Activated naive CD4-positive, alpha-beta T cell treated with anti-CD3 and anti-CD28 coated beads for 36 hours (primary cell): Measurements from ENCODE around the gene TFF3. TPM values are rescaled to one million over a fixed set of nuclear protein-coding genes. Genes with fewer than 3 reads are reported as not detected.

Experiments
- CTCF ChIA-PET: fragments of 350-600 bp; sonication (Branson Sonifier 250); formaldehyde crosslinking; loops from one replicate; lab custom pipeline; 2021; ENCODE audit warnings: antibody characterized with exemption; lab: Charles Lee
- DNase-seq: peaks from one replicate; pipeline ENCODE4 v3.0.0-alpha.2; 2020
- H3K27ac Mint-ChIP-seq: one replicate; pipeline ENCODE4 v1.8.0; 2021; ENCODE audit warnings: mild to moderate bottlenecking, mixed read lengths
- H3K27me3 Mint-ChIP-seq: one replicate; pipeline ENCODE4 v1.8.0; 2021; ENCODE audit warnings: low read depth, mixed read lengths
- H3K36me3 Mint-ChIP-seq: one replicate; pipeline ENCODE4 v1.8.0; 2021; ENCODE audit warnings: low read depth, mixed read lengths
- H3K4me1 Mint-ChIP-seq: one replicate; pipeline ENCODE4 v1.8.0; 2021; ENCODE audit warnings: low read depth, mixed read lengths
- H3K4me3 Mint-ChIP-seq: one replicate; pipeline ENCODE4 v1.8.0; 2021; ENCODE audit warnings: mild to moderate bottlenecking, moderate library complexity, mixed read lengths
- H3K9me3 Mint-ChIP-seq: one replicate; pipeline ENCODE4 v1.8.0; 2021; ENCODE audit warnings: mixed read lengths
- intact Hi-C: fragments of 100-400 bp; cut with micrococcal nuclease; formaldehyde crosslinking; loops from one replicate; pipeline ENCODE4 v1.15.1; 2023
- total RNA-seq, 2 experiments: library from RNA; stranded (reverse); gene quantifications; one replicate each; pipeline ENCODE4 v1.2.3, GENCODE V29; 2021

Gene TFF3
- total RNA-seq, 2 experiments from 2014 or later: not detected

GRCh38 chr21:42352441-42353095 lies 37.4 kb upstream of the TFF3 start:
- Mint-ChIP-seq H3K4me1 (no peaks in the 10 kb centered on the region), H3K27ac (no peak overlapping the region), H3K36me3 (peaks cover 3% of the 10 kb centered on the region), H3K27me3 (no peaks in the 10 kb centered on the region), H3K9me3 (peaks cover 17% of the 10 kb centered on the region), H3K4me3 (no peak overlapping the region)
- CTCF ChIA-PET: no interaction called here
- intact Hi-C loops: no loop called here
- no peak for DNase-seq

- no peak for DNase-seq
- Mint-ChIP-seq H3K27ac (no peak overlapping the region), H3K27me3 (no peaks in the 10 kb centered on the region), H3K4me1 (no peaks in the 10 kb centered on the region), H3K9me3 (peaks cover 16% of the 10 kb centered on the region), H3K36me3 (peaks cover 3% of the 10 kb centered on the region), H3K4me3 (no peak overlapping the region)
- intact Hi-C loops: no loop called here
- CTCF ChIA-PET: no interaction called here
These were observed 36.6 kb upstream of the TFF3 start for GRCh38 chr21:42351626-42352440.

GRCh38 chr21:42350927-42351426 lies 35.8 kb upstream of the TFF3 start, which contains the start of gene TFF2:
Gene TFF2, minus strand, starts transcription at chr21:42350994. Its CDS starts 37 bp downstream, at chr21:42350957.
- no peaks in the 10 kb centered on the region for H3K27me3 Mint-ChIP-seq
- H3K4me3 Mint-ChIP-seq: no peak within 1 kb of the TSS
- DNase-seq: no peak
- H3K27ac Mint-ChIP-seq: no peak within 1 kb of the TSS
- CTCF ChIA-PET: interaction anchor here (2.8 kb wide), 1 partner anchor 13 kb away, joined by 12 read pairs; no protein-coding TSS in a partner anchor
- intact Hi-C loops: no loop called here
- no peaks in the 10 kb centered on the region for H3K4me1 Mint-ChIP-seq
- H3K9me3 Mint-ChIP-seq: peaks cover 15% of the 10 kb centered on the region
- H3K36me3 Mint-ChIP-seq: peaks cover 3% of the 10 kb centered on the region

GRCh38 chr21:42350318-42350910 lies 35.2 kb upstream of the TFF3 start:
- no peaks in the 10 kb centered on the region for H3K27me3 Mint-ChIP-seq
- peaks cover 10% of the 10 kb centered on the region for H3K9me3 Mint-ChIP-seq
- no peak for DNase-seq
- peaks cover 3% of the 10 kb centered on the region for H3K36me3 Mint-ChIP-seq
- no peaks in the 10 kb centered on the region for H3K4me1 Mint-ChIP-seq
- CTCF ChIA-PET: interaction anchor here (0.6 to 2.8 kb wide), 2 partner anchors 12 to 39 kb away, joined by 3 to 12 read pairs; no protein-coding TSS in a partner anchor
- H3K27ac Mint-ChIP-seq: no peak overlapping the region
- intact Hi-C loops: no loop called here
- no peak overlapping the region for H3K4me3 Mint-ChIP-seq

GRCh38 chr21:42349420-42350317 lies 34.5 kb upstream of the TFF3 start:
- DNase-seq: no peak
- no peak overlapping the region for H3K27ac Mint-ChIP-seq
- H3K27me3 Mint-ChIP-seq: no peaks in the 10 kb centered on the region
- no peak overlapping the region for H3K4me3 Mint-ChIP-seq
- peaks cover 3% of the 10 kb centered on the region for H3K36me3 Mint-ChIP-seq
- CTCF ChIA-PET: interaction anchor here (0.5 to 2.8 kb wide), 4 partner anchors 12 to 186 kb away, joined by 3 to 12 read pairs (median 4); no protein-coding TSS in a partner anchor
- intact Hi-C loops: no loop called here
- peaks cover 7% of the 10 kb centered on the region for H3K9me3 Mint-ChIP-seq
- no peaks in the 10 kb centered on the region for H3K4me1 Mint-ChIP-seq

GRCh38 chr21:42348762-42349161 lies 33.6 kb upstream of the TFF3 start:
- intact Hi-C loops: no loop called here
- peaks cover 3% of the 10 kb centered on the region for H3K9me3 Mint-ChIP-seq

GRCh38 chr21:42347601-42348327 lies 32.6 kb upstream of the TFF3 start:
- DNase-seq: no peak
- Mint-ChIP-seq H3K4me3 (no peak overlapping the region), H3K27ac (no peak overlapping the region), H3K27me3 (no peaks in the 10 kb centered on the region), H3K9me3 (no peaks in the 10 kb centered on the region), H3K4me1 (no peaks in the 10 kb centered on the region), H3K36me3 (no peaks in the 10 kb centered on the region)
- CTCF ChIA-PET: no interaction called here
- intact Hi-C loops: no loop called here

More at GRCh38 chr21:42348762-42349161, 33.6 kb upstream of the TFF3 start:
- Mint-ChIP-seq H3K36me3 (no peaks in the 10 kb centered on the region), H3K27me3 (no peaks in the 10 kb centered on the region), H3K4me1 (no peaks in the 10 kb centered on the region), H3K27ac (no peak overlapping the region), H3K4me3 (no peak overlapping the region)
- DNase-seq: no peak
- CTCF ChIA-PET: interaction anchor here (0.6 to 2.8 kb wide), 4 partner anchors 11 to 193 kb away, joined by 3 to 12 read pairs (median 4); no protein-coding TSS in a partner anchor

GRCh38 chr21:42346866-42347600 lies 31.8 kb upstream of the TFF3 start:
- no peak for DNase-seq
- Mint-ChIP-seq H3K9me3 (no peaks in the 10 kb centered on the region), H3K27me3 (no peaks in the 10 kb centered on the region), H3K36me3 (no peaks in the 10 kb centered on the region), H3K4me1 (no peaks in the 10 kb centered on the region), H3K4me3 (no peak overlapping the region), H3K27ac (no peak overlapping the region)
- CTCF ChIA-PET: interaction anchor here (0.7 to 0.9 kb wide), 2 partner anchors 9 to 36 kb away, joined by 3 read pairs; no protein-coding TSS in a partner anchor
- intact Hi-C loops: no loop called here

GRCh38 chr21:42346441-42346840 lies 31.2 kb upstream of the TFF3 start:
- no peaks in the 10 kb centered on the region for H3K9me3 Mint-ChIP-seq
- H3K4me1 Mint-ChIP-seq: no peaks in the 10 kb centered on the region
- H3K27me3 Mint-ChIP-seq: no peaks in the 10 kb centered on the region
- CTCF ChIA-PET: interaction anchor here (0.7 to 0.9 kb wide), 2 partner anchors 8 to 35 kb away, joined by 3 read pairs; no protein-coding TSS in a partner anchor
- H3K27ac Mint-ChIP-seq: no peak overlapping the region
- no peak for DNase-seq
- intact Hi-C loops: no loop called here
- H3K4me3 Mint-ChIP-seq: no peak overlapping the region
- no peaks in the 10 kb centered on the region for H3K36me3 Mint-ChIP-seq

GRCh38 chr21:42344631-42345030 lies 29.4 kb upstream of the TFF3 start:
- no peak overlapping the region for H3K4me3 Mint-ChIP-seq
- no peak overlapping the region for H3K27ac Mint-ChIP-seq
- CTCF ChIA-PET: interaction anchor here (1.2 kb wide), 1 partner anchor 16 kb away, joined by 4 read pairs; no protein-coding TSS in a partner anchor
- H3K9me3 Mint-ChIP-seq: no peaks in the 10 kb centered on the region
- no peaks in the 10 kb centered on the region for H3K27me3 Mint-ChIP-seq
- DNase-seq: no peak
- no peaks in the 10 kb centered on the region for H3K36me3 Mint-ChIP-seq
- no peaks in the 10 kb centered on the region for H3K4me1 Mint-ChIP-seq
- intact Hi-C loops: no loop called here
